Gastrocnemius medialis (tissue), 4 donors: ENCODE results near the gene BRF1.

Source experiments
- POLR2A ChIP-seq, 2 donors: fragments of 450-650 bp; IDR thresholded peaks; one replicate each; pipeline ENCODE4 v1.6.1; 2017; ENCODE audit warnings: antibody characterized with exemption in 2 of 2, mild to moderate bottlenecking in 2 of 2, moderate library complexity in 2 of 2
- TF ChIP-seq, protein P1 (sequence below), 5 experiments: fragments of 450-650 bp in 3 of 5; fragments of 200-600 bp in 2 of 5; sonication (generic) in 2 of 5; IDR thresholded peaks in 4 of 5; conservative IDR thresholded peaks in 1 of 5; 1 replicate in 4 of 5; 2 replicates in 1 of 5; pipeline ENCODE4 v1.5.1; 2016 to 2019; ENCODE audit warnings: antibody characterized with exemption in 5 of 5, mild to moderate bottlenecking in 3 of 5, moderate library complexity in 3 of 5

DNA sequence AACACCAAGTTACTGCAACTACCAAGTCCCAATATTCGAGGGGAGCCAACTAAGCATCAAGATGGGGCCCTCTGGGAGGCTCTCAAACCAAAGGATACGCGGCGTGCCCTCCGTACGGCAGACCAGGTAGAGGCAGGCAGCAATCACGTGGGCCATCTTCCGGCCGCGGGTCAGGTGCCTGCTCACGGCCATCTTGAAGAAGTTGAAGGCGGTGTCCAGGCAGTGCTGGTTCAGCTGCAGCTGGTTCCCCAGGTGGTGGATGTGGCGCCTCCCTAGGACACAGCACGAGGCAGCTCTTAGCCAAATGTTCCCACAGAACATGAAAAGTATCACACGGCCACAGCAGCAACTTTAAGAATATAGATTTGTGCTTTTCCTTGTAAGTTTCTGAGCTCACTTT, 28.2 kb downstream of the BRF1 start:
- TF ChIP-seq, protein P1, sequence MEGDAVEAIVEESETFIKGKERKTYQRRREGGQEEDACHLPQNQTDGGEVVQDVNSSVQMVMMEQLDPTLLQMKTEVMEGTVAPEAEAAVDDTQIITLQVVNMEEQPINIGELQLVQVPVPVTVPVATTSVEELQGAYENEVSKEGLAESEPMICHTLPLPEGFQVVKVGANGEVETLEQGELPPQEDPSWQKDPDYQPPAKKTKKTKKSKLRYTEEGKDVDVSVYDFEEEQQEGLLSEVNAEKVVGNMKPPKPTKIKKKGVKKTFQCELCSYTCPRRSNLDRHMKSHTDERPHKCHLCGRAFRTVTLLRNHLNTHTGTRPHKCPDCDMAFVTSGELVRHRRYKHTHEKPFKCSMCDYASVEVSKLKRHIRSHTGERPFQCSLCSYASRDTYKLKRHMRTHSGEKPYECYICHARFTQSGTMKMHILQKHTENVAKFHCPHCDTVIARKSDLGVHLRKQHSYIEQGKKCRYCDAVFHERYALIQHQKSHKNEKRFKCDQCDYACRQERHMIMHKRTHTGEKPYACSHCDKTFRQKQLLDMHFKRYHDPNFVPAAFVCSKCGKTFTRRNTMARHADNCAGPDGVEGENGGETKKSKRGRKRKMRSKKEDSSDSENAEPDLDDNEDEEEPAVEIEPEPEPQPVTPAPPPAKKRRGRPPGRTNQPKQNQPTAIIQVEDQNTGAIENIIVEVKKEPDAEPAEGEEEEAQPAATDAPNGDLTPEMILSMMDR (IDR thresholded peaks at IDR 0.05 in 4 of 5, conservative IDR thresholded peaks at IDR 0.05 in 1 of 5) = no peak
- TF ChIP-seq POLR2A (IDR thresholded peaks at IDR 0.05) = no peak
